Esophagus muscularis mucosa (tissue), 4 donors: ENCODE results near the gene CDH8. TPM values are rescaled to one million over a fixed set of nuclear protein-coding genes. Genes with fewer than 3 reads are reported as not detected.

Experiments used
- DNase-seq: peaks from one replicate; pipeline ENCODE4 v3.0.0-alpha.2; 2017; ENCODE audit errors: extremely low spot score
- H3K27ac ChIP-seq, 4 donors: fragments of 200-600 bp; sonication (generic); replicated peaks in 1 of 4; 1 replicate in 3 of 4; 2 replicates in 1 of 4; pipeline ENCODE4 v1.5.1; 2016 to 2019; ENCODE audit warnings: mild to moderate bottlenecking in 1 of 4
- H3K27me3 ChIP-seq, 4 donors: fragments of 200-600 bp; sonication (generic); one replicate each; pipeline versions ENCODE4 v1.5.1 to v1.6.0; 2016 to 2019
- H3K36me3 ChIP-seq, 4 donors: fragments of 200-600 bp; sonication (generic); one replicate each; pipeline ENCODE4 v1.5.1; 2016 to 2019
- H3K4me1 ChIP-seq, 4 donors: fragments of 200-600 bp; sonication (generic); one replicate each; pipeline ENCODE4 v1.5.1; 2016 to 2019
- H3K4me3 ChIP-seq, 4 donors: fragments of 200-600 bp; sonication (generic); 1 replicate in 2 of 4; 2 replicates in 2 of 4; pipeline ENCODE4 v1.5.1; 2016 to 2019; ENCODE audit warnings: mild to moderate bottlenecking in 4 of 4, moderate library complexity in 1 of 4
- H3K9me3 ChIP-seq, 4 donors: fragments of 200-600 bp; sonication (generic); 1 replicate in 3 of 4; 2 replicates in 1 of 4; pipeline ENCODE4 v1.5.1; 2016 to 2019
- EP300 ChIP-seq: sonication (generic); formaldehyde crosslinking; IDR thresholded peaks from one replicate; pipeline ENCODE4 v1.6.1; 2017; ENCODE audit warnings: antibody characterized with exemption
- POLR2A ChIP-seq: fragments of 450-650 bp; IDR thresholded peaks from one replicate; pipeline ENCODE4 v1.6.1; 2017; ENCODE audit warnings: antibody characterized with exemption, moderate library complexity, mild to moderate bottlenecking, low read depth
- POLR2AphosphoS5 ChIP-seq, 2 donors: sonication (generic); formaldehyde crosslinking; IDR thresholded peaks; one replicate each; pipeline ENCODE4 v1.6.1; 2017; ENCODE audit warnings: antibody characterized with exemption in 2 of 2
- WGBS: methylation state at CpG from one replicate; pipeline ENCODE4 v1.1.5; 2018; 5-methylcytosine and 5-hydroxymethylcytosine counted together
- intact Hi-C: fragments of 100-400 bp; cut with DNase I; formaldehyde crosslinking; loops from one replicate; pipeline ENCODE4 v1.15.1; 2023
- total RNA-seq, 4 donors: library from RNA; depleted of rRNA; stranded (reverse); fragments of >200 nt; gene quantifications; one replicate each; pipeline versions ENCODE4 v1.1.0 to v1.2.1, GENCODE V29; 2016
- TF ChIP-seq, protein P1 (sequence below), 3 experiments: fragments of 200-600 bp in 2 of 3; fragments of 450-650 bp in 1 of 3; sonication (generic) in 2 of 3; IDR thresholded peaks; one replicate each; pipeline ENCODE4 v1.5.1; 2017 to 2019; ENCODE audit warnings: antibody characterized with exemption in 3 of 3, mild to moderate bottlenecking in 2 of 3, moderate library complexity in 1 of 3

The CDH8 gene
- total RNA-seq, 4 donors from 2014 or later = 0.42 to 3.6 (median 1.9) TPM

DNA sequence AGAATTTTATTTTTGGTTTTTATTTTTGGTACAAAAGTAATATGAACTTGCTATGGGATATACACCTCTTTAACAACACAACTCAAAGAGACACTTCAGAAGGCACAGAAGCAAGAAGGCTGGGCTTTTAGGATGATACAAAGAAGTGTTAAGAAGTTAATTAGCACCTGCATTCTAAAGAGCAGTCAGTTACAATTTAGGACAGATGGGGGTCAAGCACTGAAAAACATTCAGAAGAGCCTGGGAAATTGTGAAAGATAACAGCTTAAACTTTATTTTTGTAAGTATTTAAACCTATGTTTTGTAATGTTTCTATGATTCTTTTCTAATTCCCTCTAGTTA is 163.5 kb downstream of the CDH8 start:
- TF ChIP-seq, protein P1, sequence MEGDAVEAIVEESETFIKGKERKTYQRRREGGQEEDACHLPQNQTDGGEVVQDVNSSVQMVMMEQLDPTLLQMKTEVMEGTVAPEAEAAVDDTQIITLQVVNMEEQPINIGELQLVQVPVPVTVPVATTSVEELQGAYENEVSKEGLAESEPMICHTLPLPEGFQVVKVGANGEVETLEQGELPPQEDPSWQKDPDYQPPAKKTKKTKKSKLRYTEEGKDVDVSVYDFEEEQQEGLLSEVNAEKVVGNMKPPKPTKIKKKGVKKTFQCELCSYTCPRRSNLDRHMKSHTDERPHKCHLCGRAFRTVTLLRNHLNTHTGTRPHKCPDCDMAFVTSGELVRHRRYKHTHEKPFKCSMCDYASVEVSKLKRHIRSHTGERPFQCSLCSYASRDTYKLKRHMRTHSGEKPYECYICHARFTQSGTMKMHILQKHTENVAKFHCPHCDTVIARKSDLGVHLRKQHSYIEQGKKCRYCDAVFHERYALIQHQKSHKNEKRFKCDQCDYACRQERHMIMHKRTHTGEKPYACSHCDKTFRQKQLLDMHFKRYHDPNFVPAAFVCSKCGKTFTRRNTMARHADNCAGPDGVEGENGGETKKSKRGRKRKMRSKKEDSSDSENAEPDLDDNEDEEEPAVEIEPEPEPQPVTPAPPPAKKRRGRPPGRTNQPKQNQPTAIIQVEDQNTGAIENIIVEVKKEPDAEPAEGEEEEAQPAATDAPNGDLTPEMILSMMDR (IDR thresholded peaks at IDR 0.05) = no peak
- no peak for TF ChIP-seq EP300
- TF ChIP-seq POLR2A = no peak
- TF ChIP-seq POLR2AphosphoS5 (IDR thresholded peaks at IDR 0.05) = no peak
- Histone ChIP-seq H3K4me1 (no peaks in the 10 kb centered on the region), H3K4me3 (no peak overlapping the region), H3K36me3 (no peaks in the 10 kb centered on the region), H3K27ac (no peak overlapping the region), H3K27me3 (no peaks in the 10 kb centered on the region), H3K9me3 (no peaks in the 10 kb centered on the region)
- intact Hi-C loops = no loop called here
- DNase-seq = no peak

DNA sequence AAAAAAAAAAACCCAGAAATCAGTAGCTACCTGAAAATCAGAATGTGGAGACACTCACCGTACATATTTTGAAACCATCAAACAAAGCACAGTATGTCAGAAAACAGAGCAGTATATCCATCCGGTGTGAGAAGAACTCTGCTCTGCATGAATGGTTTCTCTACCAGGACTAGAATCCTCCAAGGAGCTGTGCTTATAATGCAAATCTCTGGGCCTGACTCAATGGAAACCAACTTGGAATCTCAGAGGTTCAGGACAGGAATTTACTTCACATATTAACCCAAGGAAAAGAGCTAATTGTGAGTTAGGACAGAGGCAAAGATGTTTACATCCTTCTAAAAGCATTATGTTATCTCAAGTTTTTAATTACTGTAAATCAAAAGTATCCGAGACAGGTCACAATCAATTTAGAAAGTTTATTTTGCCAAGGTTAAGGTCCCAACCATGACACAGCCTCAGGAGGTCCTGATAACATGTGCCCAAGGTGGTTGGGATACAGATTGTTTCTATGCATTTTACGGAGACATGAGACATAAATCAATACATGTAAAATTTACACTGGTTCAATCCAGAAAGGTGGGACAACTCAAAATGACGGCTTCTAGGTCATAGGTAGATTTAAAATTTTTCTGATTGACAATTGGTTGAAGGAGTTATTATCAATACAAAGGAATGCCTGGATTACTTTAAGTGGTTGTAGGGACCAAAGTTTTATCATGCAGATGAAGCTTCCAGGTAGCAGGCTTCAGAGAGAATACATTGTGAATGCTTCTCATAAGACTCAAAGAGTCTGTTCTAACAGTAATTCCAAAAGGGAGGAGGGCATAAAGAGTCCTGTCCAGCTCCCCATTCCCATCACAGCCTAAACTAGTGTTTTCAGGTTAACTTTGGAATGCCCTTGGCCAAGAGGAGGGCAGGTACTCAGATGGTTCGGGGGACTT is 164.1 kb downstream of the CDH8 start:
- Histone ChIP-seq H3K36me3 (no peaks in the 10 kb centered on the region), H3K4me1 (no peaks in the 10 kb centered on the region), H3K4me3 (no peak overlapping the region), H3K9me3 (no peaks in the 10 kb centered on the region), H3K27me3 (no peaks in the 10 kb centered on the region), H3K27ac (no peak overlapping the region)
- TF ChIP-seq POLR2A = no peak
- no peak for TF ChIP-seq EP300
- TF ChIP-seq, protein P1 (IDR thresholded peaks at IDR 0.05) = no peak
- TF ChIP-seq POLR2AphosphoS5 (IDR thresholded peaks at IDR 0.05) = no peak
- intact Hi-C loops = no loop called here
- 90% methylated on average over 6 of the region's 6 CpGs for WGBS
- no peak for DNase-seq

DNA sequence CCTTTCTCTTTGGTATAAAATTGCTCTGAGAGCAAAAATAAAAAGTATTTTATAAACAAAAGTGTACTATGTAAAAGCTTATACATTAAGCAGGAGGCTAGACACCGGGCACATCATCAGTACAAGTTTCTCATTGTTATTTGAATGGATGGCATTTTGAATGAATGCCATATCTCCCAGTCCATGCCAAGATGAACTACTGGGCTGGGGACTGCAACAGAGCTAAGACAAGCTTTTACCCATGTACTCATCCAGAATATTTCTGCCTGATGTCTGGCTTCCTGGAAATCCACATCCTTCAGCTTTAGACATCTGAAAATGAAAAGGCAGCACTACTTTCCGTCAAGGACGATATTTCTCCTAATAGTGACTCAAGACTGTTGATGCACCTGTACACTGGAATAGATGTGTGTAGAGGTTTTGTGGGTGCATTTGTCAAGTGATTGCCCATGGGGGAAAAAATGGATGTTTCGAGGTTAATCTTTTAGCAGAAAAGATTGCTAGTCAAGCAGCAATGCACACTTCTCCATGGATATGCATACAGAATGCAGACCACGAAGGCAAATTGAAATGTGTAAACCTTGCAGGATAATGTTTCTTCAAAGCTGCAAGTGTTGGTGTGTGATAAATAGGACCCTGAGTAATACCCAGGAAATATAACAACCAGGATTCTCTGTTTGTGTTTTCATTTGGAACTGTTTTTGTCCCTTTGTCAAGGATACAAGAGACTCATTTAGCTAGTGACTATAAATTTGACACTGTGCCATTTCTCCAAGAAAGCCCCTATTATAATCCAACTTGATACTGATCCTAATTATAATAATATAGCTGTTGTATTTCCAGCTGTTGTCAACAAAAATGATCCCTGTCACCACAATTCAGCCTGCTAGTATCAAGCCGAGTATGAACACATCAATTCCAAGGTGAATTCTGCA is 173.8 kb downstream of the CDH8 start:
- DNase-seq = no peak
- intact Hi-C loops = no loop called here
- TF ChIP-seq POLR2A (no peak), EP300 (no peak), POLR2AphosphoS5 (IDR thresholded peaks at IDR 0.05) (no peak)
- TF ChIP-seq, protein P1 (IDR thresholded peaks at IDR 0.05) = no peak
- no peak overlapping the region for H3K4me3 ChIP-seq
- 78% methylated on average over 6 of the region's 6 CpGs for WGBS
- no peaks in the 10 kb centered on the region for H3K36me3 ChIP-seq
- H3K4me1 ChIP-seq = no peaks in the 10 kb centered on the region
- H3K9me3 ChIP-seq = no peaks in the 10 kb centered on the region
- no peak overlapping the region for H3K27ac ChIP-seq
- no peaks in the 10 kb centered on the region for H3K27me3 ChIP-seq

DNA sequence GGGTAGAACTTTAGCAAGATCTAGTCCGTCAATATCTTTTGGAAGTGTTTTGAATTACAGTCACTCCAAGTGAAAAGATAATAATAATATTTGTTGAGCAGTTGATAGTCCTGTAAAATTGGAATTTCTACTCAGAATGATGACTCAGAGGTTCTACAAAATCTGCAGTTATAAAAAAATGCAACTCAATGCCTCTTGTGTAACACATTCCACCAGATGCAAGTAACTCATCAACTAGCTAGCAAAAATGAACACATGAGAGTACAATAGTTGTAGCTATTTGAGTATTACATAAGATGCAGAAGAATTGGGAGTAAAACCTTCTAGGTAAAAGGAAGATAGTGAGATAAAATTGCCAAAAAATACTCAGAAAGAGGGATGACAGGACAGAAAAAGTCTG is 177.2 kb downstream of the CDH8 start:
- Histone ChIP-seq H3K36me3 (no peaks in the 10 kb centered on the region), H3K9me3 (no peaks in the 10 kb centered on the region), H3K27ac (no peak overlapping the region), H3K4me3 (no peak overlapping the region), H3K27me3 (no peaks in the 10 kb centered on the region), H3K4me1 (no peaks in the 10 kb centered on the region)
- intact Hi-C loops = no loop called here
- WGBS = 87% methylated on average over 1 of the region's 1 CpG
- TF ChIP-seq, protein P1 (IDR thresholded peaks at IDR 0.05) = no peak
- TF ChIP-seq EP300 = no peak
- TF ChIP-seq POLR2A = no peak
- no peak for TF ChIP-seq POLR2AphosphoS5 (IDR thresholded peaks at IDR 0.05)
- no peak for DNase-seq
